GM18505 (cell line): Measurements from ENCODE around the gene ZC2HC1B.

Source experiments
- ATAC-seq: cut with Tn5 transposase; IDR thresholded peaks from one replicate; pipeline ENCODE4 v1.9.1; 2021; ENCODE audit not compliant: unreplicated experiment
- POLR2A ChIP-seq: IDR thresholded peaks from 4 replicates; pipeline ENCODE4 v1.6.1; 2011; ENCODE audit warnings: borderline replicate concordance; ENCODE audit not compliant: insufficient read depth, insufficient read length; ENCODE audit errors: extremely low read depth

The ZC2HC1B gene

GRCh38 chr6:143929975-143930374 lies 65.7 kb downstream of the ZC2HC1B start:
- ATAC-seq: no peak
- TF ChIP-seq POLR2A: no peak

- TF ChIP-seq POLR2A: no peak
- ATAC-seq: no peak
Observed at GRCh38 chr6:143934331-143934730, 70.1 kb downstream of the ZC2HC1B start.

- no peak for TF ChIP-seq POLR2A
- ATAC-seq: no peak
Observed at GRCh38 chr6:143934867-143935266, 70.6 kb downstream of the ZC2HC1B start.

- TF ChIP-seq POLR2A: no peak
- ATAC-seq: no peak
Observed at GRCh38 chr6:143936347-143936746, 72.1 kb downstream of the ZC2HC1B start.

GRCh38 chr6:143936778-143937667 lies 72.7 kb downstream of the ZC2HC1B start:
- ATAC-seq: no peak

GRCh38 chr6:143937668-143937970 lies 73.3 kb downstream of the ZC2HC1B start:
- TF ChIP-seq POLR2A: no peak
- no peak for ATAC-seq

More at GRCh38 chr6:143936778-143937667, 72.7 kb downstream of the ZC2HC1B start:
- no peak for TF ChIP-seq POLR2A

- TF ChIP-seq POLR2A: no peak
- no peak for ATAC-seq
Observed at GRCh38 chr6:143939364-143939763, 75.1 kb downstream of the ZC2HC1B start.

GRCh38 chr6:143940011-143940597 lies 75.8 kb downstream of the ZC2HC1B start:
- TF ChIP-seq POLR2A: no peak
- ATAC-seq: peak; percentile 94

GRCh38 chr6:143941852-143942627 lies 77.8 kb downstream of the ZC2HC1B start:
- peak; percentile 57 for ATAC-seq
- no peak for TF ChIP-seq POLR2A

GRCh38 chr6:143948208-143948607 lies 83.9 kb downstream of the ZC2HC1B start:
- ATAC-seq: no peak
- TF ChIP-seq POLR2A: no peak

- no peak for TF ChIP-seq POLR2A
- no peak for ATAC-seq
Observed at GRCh38 chr6:143949535-143949934, 85.3 kb downstream of the ZC2HC1B start.

- TF ChIP-seq POLR2A: no peak
- ATAC-seq: no peak
Observed at GRCh38 chr6:143949962-143950361, 85.7 kb downstream of the ZC2HC1B start.

GRCh38 chr6:143950875-143951274 lies 86.6 kb downstream of the ZC2HC1B start:
- no peak for TF ChIP-seq POLR2A
- no peak for ATAC-seq
